ENCODE data around the gene SLC37A2. TPM values are rescaled to one million over a fixed set of nuclear protein-coding genes. Genes with fewer than 3 reads are reported as not detected.
"Not testable (repeated sequence)": the region's sequence is repeated elsewhere in the genome, so short reads cannot be mapped to it uniquely, and the experiment has no call there.

The SLC37A2 gene
- total RNA-seq, 2 experiments from 2014 or later, result 0.60 to 0.73 TPM

- no peak for DNase-seq
- POLR2A ChIA-PET, result no interaction called here
- Mint-ChIP-seq H3K36me3 (ENCODE audit: low read depth) (no peaks in the 10 kb centered on the region), H3K4me1 (no peaks in the 10 kb centered on the region), H3K27me3 (no peaks in the 10 kb centered on the region), H3K27ac (no peak overlapping the region), H3K4me3 (no peak overlapping the region), H3K9me3 (no peaks in the 10 kb centered on the region)
- CTCF ChIA-PET, result no interaction called here
These were observed 18.1 kb downstream of the SLC37A2 start for GRCh38 chr11:125081098-125081798.

- Mint-ChIP-seq H3K27ac (no peak overlapping the region), H3K4me1 (no peaks in the 10 kb centered on the region), H3K27me3 (no peaks in the 10 kb centered on the region), H3K4me3 (no peak overlapping the region), H3K36me3 (ENCODE audit: low read depth) (no peaks in the 10 kb centered on the region), H3K9me3 (no peaks in the 10 kb centered on the region)
- no peak for DNase-seq
- POLR2A ChIA-PET, result no interaction called here
- CTCF ChIA-PET, result interaction anchor here (0.6 to 1.2 kb wide), 2 partner anchors 10 to 284 kb away, joined by 3 to 5 read pairs; no protein-coding TSS in a partner anchor
These were observed 18.9 kb downstream of the SLC37A2 start for GRCh38 chr11:125082040-125082439.

DNA sequence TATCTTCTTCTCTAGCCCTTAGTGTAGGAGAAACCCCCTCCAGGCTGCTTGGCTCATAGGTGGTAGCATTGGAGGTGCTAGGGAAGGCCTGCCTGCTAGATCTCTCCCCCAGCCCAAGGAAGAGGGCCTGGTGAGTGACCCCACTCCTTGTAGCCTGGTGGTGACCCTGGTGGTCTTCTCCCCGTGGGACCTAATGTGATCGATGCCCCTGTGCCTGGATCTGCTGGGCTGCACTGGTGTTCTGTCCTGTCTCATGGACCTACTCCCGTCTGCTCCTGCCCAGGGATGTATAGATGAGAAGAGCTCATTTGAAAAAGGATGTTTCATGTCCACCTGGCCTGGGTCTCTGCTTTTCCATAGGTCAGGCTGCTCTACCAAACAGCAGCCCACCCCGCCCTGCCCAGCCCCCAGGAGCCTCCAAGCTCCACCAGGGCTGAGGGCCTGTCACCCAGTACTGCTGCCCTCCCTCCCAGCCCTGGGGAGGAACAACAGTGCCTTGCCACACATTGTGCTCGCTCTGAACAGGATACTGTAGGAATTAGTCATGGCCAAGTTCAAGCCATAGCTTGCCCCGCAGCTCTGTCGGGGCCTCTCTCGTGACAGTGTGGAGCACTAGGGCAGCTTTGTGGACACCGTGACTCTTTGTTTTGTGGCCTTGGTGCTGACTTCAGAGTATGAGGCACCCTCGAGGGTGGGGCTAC is 19.7 kb downstream of the SLC37A2 start:
- POLR2A ChIA-PET, result no interaction called here

DNA sequence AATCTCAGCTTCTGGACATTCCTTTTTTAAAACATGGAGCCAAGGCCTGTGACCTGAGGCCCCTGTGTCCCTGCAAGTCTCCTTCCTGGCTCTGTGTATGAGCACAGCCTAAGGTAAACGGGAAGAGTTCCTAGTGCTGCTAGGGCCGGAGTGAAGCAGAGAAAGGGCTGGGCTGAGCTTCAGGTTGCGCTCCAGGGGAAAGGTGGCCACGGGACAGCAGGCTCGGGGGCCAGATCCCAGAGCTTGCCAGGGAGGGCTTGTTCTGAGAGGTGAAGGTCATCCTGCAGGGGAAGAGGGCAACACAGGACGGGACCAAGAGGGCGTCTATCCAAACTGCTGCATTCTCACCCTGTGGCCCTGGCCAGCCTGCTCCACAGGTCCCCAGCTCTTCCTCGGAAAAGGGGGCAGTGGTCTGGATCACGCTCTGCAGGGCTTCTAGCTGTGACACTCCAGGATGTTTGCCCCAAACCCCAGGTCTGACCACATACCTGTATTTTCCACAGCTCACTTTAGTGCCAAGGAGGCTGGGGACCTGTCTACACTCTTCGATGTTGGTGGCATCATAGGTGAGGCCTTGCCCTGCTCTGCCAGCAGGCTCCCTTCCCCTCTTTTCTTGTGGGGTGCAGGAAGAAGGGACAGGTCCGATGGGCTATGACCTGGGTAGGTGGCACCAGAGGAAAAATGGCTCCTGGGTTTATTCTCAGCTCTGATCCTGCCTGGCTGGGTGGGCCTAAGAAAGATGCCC is 20.4 kb downstream of the SLC37A2 start:
- H3K4me3 Mint-ChIP-seq, result no peak overlapping the region
- no peak for DNase-seq
- no peaks in the 10 kb centered on the region for H3K4me1 Mint-ChIP-seq
- no peak overlapping the region for H3K27ac Mint-ChIP-seq
- H3K36me3 Mint-ChIP-seq (ENCODE audit: low read depth), result no peaks in the 10 kb centered on the region
- H3K9me3 Mint-ChIP-seq, result no peaks in the 10 kb centered on the region
- POLR2A ChIA-PET, result no interaction called here
- no peaks in the 10 kb centered on the region for H3K27me3 Mint-ChIP-seq
- CTCF ChIA-PET, result interaction anchor here (0.8 to 1.2 kb wide), 3 partner anchors 8 to 16 kb away, joined by 3 to 5 read pairs (median 3); no protein-coding TSS in a partner anchor

More for the DNA sequence above, 19.7 kb downstream of the SLC37A2 start:
- no peaks in the 10 kb centered on the region for H3K4me1 Mint-ChIP-seq
- H3K27ac Mint-ChIP-seq, result no peak overlapping the region
- no peaks in the 10 kb centered on the region for H3K27me3 Mint-ChIP-seq
- H3K36me3 Mint-ChIP-seq (ENCODE audit: low read depth), result no peaks in the 10 kb centered on the region
- no peaks in the 10 kb centered on the region for H3K9me3 Mint-ChIP-seq
- H3K4me3 Mint-ChIP-seq, result no peak overlapping the region
- CTCF ChIA-PET, result interaction anchor here (1.1 to 1.2 kb wide), 2 partner anchors 9 to 14 kb away, joined by 3 to 5 read pairs; no protein-coding TSS in a partner anchor
- no peak for DNase-seq

- ChIA-PET POLR2A (no interaction called here), CTCF (interaction anchor here (0.8 to 1.1 kb wide), 2 partner anchors 15 to 16 kb away, joined by 3 read pairs; no protein-coding TSS in a partner anchor)
- Mint-ChIP-seq H3K4me1 (no peaks in the 10 kb centered on the region), H3K27ac (no peak overlapping the region), H3K4me3 (no peak overlapping the region), H3K9me3 (no peaks in the 10 kb centered on the region), H3K36me3 (ENCODE audit: low read depth) (no peaks in the 10 kb centered on the region), H3K27me3 (no peaks in the 10 kb centered on the region)
- no peak for DNase-seq
These were observed 20.9 kb downstream of the SLC37A2 start for GRCh38 chr11:125084057-125084416.

GRCh38 chr11:125084761-125085231 is 21.7 kb downstream of the SLC37A2 start:
- no peaks in the 10 kb centered on the region for H3K4me1 Mint-ChIP-seq
- ChIA-PET POLR2A (no interaction called here), CTCF (no interaction called here)
- no peaks in the 10 kb centered on the region for H3K27me3 Mint-ChIP-seq
- H3K9me3 Mint-ChIP-seq, result no peaks in the 10 kb centered on the region
- H3K27ac Mint-ChIP-seq, result no peak overlapping the region
- DNase-seq, result no peak
- H3K36me3 Mint-ChIP-seq (ENCODE audit: low read depth), result no peaks in the 10 kb centered on the region
- no peak overlapping the region for H3K4me3 Mint-ChIP-seq

GRCh38 chr11:125085301-125086081 is 22.4 kb downstream of the SLC37A2 start:
- Mint-ChIP-seq H3K4me3 (no peak overlapping the region), H3K9me3 (no peaks in the 10 kb centered on the region), H3K4me1 (no peaks in the 10 kb centered on the region), H3K27me3 (no peaks in the 10 kb centered on the region), H3K27ac (no peak overlapping the region), H3K36me3 (ENCODE audit: low read depth) (no peaks in the 10 kb centered on the region)
- POLR2A ChIA-PET, result no interaction called here
- CTCF ChIA-PET, result no interaction called here
- no peak for DNase-seq

- no peaks in the 10 kb centered on the region for H3K27me3 Mint-ChIP-seq
- ChIA-PET CTCF (no interaction called here), POLR2A (no interaction called here)
- DNase-seq, result no peak
- no peaks in the 10 kb centered on the region for H3K36me3 Mint-ChIP-seq (ENCODE audit: low read depth)
- H3K4me3 Mint-ChIP-seq, result no peak overlapping the region
- no peaks in the 10 kb centered on the region for H3K4me1 Mint-ChIP-seq
- H3K9me3 Mint-ChIP-seq, result no peaks in the 10 kb centered on the region
- no peak overlapping the region for H3K27ac Mint-ChIP-seq
These were observed 23.7 kb downstream of the SLC37A2 start for GRCh38 chr11:125086633-125087296.

GRCh38 chr11:125088123-125088522 is 25.0 kb downstream of the SLC37A2 start:
- H3K27ac Mint-ChIP-seq, result no peak overlapping the region
- POLR2A ChIA-PET, result no interaction called here
- no peak overlapping the region for H3K4me3 Mint-ChIP-seq
- no peaks in the 10 kb centered on the region for H3K9me3 Mint-ChIP-seq
- H3K4me1 Mint-ChIP-seq, result no peaks in the 10 kb centered on the region
- no peaks in the 10 kb centered on the region for H3K36me3 Mint-ChIP-seq (ENCODE audit: low read depth)
- H3K27me3 Mint-ChIP-seq, result no peaks in the 10 kb centered on the region
- CTCF ChIA-PET, result interaction anchor here (0.5 to 1.4 kb wide), 3 partner anchors 12 to 415 kb away, joined by 3 read pairs; no protein-coding TSS in a partner anchor
- no peak for DNase-seq

- no peaks in the 10 kb centered on the region for H3K9me3 Mint-ChIP-seq
- H3K27ac Mint-ChIP-seq, result no peak overlapping the region
- DNase-seq, result no peak
- H3K27me3 Mint-ChIP-seq, result no peaks in the 10 kb centered on the region
- H3K4me3 Mint-ChIP-seq, result no peak overlapping the region
- CTCF ChIA-PET, result interaction anchor here (0.5 to 1.4 kb wide), 4 partner anchors 13 to 416 kb away, joined by 3 read pairs; no protein-coding TSS in a partner anchor
- H3K36me3 Mint-ChIP-seq (ENCODE audit: low read depth), result no peaks in the 10 kb centered on the region
- POLR2A ChIA-PET, result no interaction called here
- no peaks in the 10 kb centered on the region for H3K4me1 Mint-ChIP-seq
These were observed 25.7 kb downstream of the SLC37A2 start for GRCh38 chr11:125088576-125089455.

- H3K36me3 Mint-ChIP-seq (ENCODE audit: low read depth); H3K27me3 Mint-ChIP-seq; H3K4me3 Mint-ChIP-seq; H3K27ac Mint-ChIP-seq; DNase-seq; H3K4me1 Mint-ChIP-seq; H3K9me3 Mint-ChIP-seq; POLR2A ChIA-PET: not testable (repeated sequence)
- CTCF ChIA-PET, result interaction anchor here (0.7 to 2.4 kb wide), 3 partner anchors 11 to 417 kb away, joined by 3 to 14 read pairs (median 3); no protein-coding TSS in a partner anchor
These were observed 26.4 kb downstream of the SLC37A2 start for GRCh38 chr11:125089481-125089880.
